Fibroblast of lung (primary cell): ENCODE results near the gene LYPLAL1.

Experiments used
- CTCF ChIP-seq, 2 donors: IDR thresholded peaks in 1 of 2; conservative IDR thresholded peaks in 1 of 2; 1 replicate in 1 of 2; 2 replicates in 1 of 2; pipeline ENCODE4 v1.5.1; 2011 to 2012; ENCODE audit warnings: low read length in 2 of 2, control low read depth in 1 of 2, inconsistent platforms in 1 of 2, low read depth in 1 of 2, mild to moderate bottlenecking in 1 of 2
- EZH2 ChIP-seq: IDR thresholded peaks from 2 replicates; pipeline ENCODE4 v1.5.1; 2012; ENCODE audit warnings: low read length, control low read depth, mild to moderate bottlenecking; ENCODE audit errors: missing control alignments

DNA sequence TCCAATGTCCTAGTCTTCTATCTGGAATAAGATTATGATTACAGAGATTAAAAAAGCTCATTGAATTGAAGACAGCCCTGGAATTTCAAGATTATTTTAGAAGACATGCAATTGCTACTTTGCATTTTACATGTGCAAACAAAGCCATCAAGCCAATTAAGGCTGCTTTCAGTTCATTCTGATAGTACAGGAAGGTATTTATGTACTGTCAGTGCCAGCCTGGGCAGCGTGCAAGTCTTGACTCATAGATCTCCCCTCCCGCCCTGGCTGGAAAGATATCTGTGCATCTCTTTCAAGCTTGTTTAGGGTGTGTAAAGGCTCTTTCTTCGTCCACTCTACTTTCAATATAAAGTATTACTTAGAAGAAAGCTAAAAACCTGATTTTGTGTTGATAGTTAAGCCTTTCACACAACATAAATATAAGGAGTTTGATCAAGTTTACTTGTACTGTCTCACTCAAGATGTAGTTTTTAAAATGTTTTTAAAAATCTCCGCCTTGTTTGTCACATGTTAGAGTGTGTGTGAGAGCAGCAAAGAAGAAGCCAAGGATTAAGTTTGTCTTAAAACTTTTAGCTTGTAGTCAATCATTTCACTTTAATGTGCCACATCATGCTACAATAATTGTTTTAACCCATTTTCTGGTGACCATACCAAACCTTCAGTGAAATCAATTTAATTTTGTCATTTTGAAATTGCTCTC lies 13.6 kb upstream of the LYPLAL1 start:
- TF ChIP-seq CTCF (conservative IDR thresholded peaks at IDR 0.05 in 1 of 2, IDR thresholded peaks at IDR 0.05 in 1 of 2; ENCODE audit: low read depth in 1 of 2, low read length in 2 of 2) (no peak), EZH2 (no peak)
